ENCODE measurements around the gene STPG3. TPM values are rescaled to one million over a fixed set of nuclear protein-coding genes. Genes with fewer than 3 reads are reported as not detected.

Gene STPG3
- total and polyA plus RNA-seq, 9 of the 15 experiments (the other 6 are each of a cell fraction or from before 2014, with no cell fraction given), result not detected

GRCh38 chr9:137302449-137303150 is 51.5 kb downstream of the STPG3 start (continued):
- TF ChIP-seq SLC30A9 (CRISPR knock-in tag; IDR thresholded peaks at IDR 0.05) (no peak), NR1H2 (CRISPR knock-in tag; IDR thresholded peaks at IDR 0.05) (no peak; the same call in 1 of the 2 replicates), ZNF780A (CRISPR knock-in tag; IDR thresholded peaks at IDR 0.05) (no peak), ZNF41 (CRISPR knock-in tag; conservative IDR thresholded peaks at IDR 0.05) (no peak), RBM34 (IDR thresholded peaks at IDR 0.05; ENCODE audit: borderline replicate concordance, insufficient read depth, low read length) (no peak), MCM2 (IDR thresholded peaks at IDR 0.05; ENCODE audit: low read depth) (no peak), HINFP (tag; conservative IDR thresholded peaks at IDR 0.05; ENCODE audit: low read depth) (no peak), RFX7 (CRISPR knock-in tag; IDR thresholded peaks at IDR 0.05) (no peak), ZNF511 (CRISPR knock-in tag; IDR thresholded peaks at IDR 0.05) (peak; percentile 95), RBFOX2 (IDR thresholded peaks at IDR 0.05; ENCODE audit: low read depth, low read length) (peak; percentile 72), PYGO2 (tag; IDR thresholded peaks at IDR 0.05) (no peak), RB1 (IDR thresholded peaks at IDR 0.05; ENCODE audit: low read depth) (0 out of 2 replicates have a peak, but pooled peaks have one; percentile 22), CCAR2 (IDR thresholded peaks at IDR 0.05; ENCODE audit: low read depth, low read length) (no peak), ZNF212 (CRISPR knock-in tag; IDR thresholded peaks at IDR 0.05) (no peak), YY1 (IDR thresholded peaks at IDR 0.05; ENCODE audit: borderline replicate concordance in 1 of 3, control insufficient read depth in 1 of 3, extremely low read depth in 1 of 3, insufficient read depth in 3 of 3, insufficient read length in 1 of 3, insufficient replicate concordance in 2 of 3, low read depth in 1 of 3, low read length in 2 of 3) (peak in 2 of 3 experiments; percentile 32 to 43), TCF3 (CRISPR knock-in tag; IDR thresholded peaks at IDR 0.05) (no peak), SMARCA5 (IDR thresholded peaks at IDR 0.05) (no peak), CBFB (CRISPR knock-in tag; IDR thresholded peaks at IDR 0.05) (peak; percentile 54), CBFA2T3 (IDR thresholded peaks at IDR 0.05) (no peak), ZNF655 (CRISPR knock-in tag; IDR thresholded peaks at IDR 0.05) (no peak), ATF2 (CRISPR knock-in tag; IDR thresholded peaks at IDR 0.05) (no peak), FOXA1 (IDR thresholded peaks at IDR 0.05; ENCODE audit: borderline replicate concordance) (no peak), ZFPM2 (CRISPR knock-in tag; IDR thresholded peaks at IDR 0.05) (no peak), CCNT2 (IDR thresholded peaks at IDR 0.05; ENCODE audit: borderline replicate concordance, extremely low read depth, insufficient read length, low read depth, low read length) (no peak), BRF1 (IDR thresholded peaks at IDR 0.05; ENCODE audit: borderline replicate concordance, extremely low read depth, insufficient read length) (no peak)
